GM23338 (cell line): ENCODE measurements around the gene CDK13. TPM values are rescaled to one million over a fixed set of nuclear protein-coding genes. Genes with fewer than 3 reads are reported as not detected.

Experiments used
- ATAC-seq: fragments of 200-7000 bp; cut with Tn5 transposase; 3 replicates; pipeline ENCODE4 v1.9.1; 2020
- DNase-seq: peaks from one replicate; pipeline ENCODE4 v3.0.0-alpha.2; 2015; ENCODE audit warnings: low spot score
- H2AFZ ChIP-seq: fragments of 200-600 bp; sonication (generic); 2 replicates; pipeline ENCODE4 v1.8.0; 2016; ENCODE audit warnings: antibody characterized with exemption, mild to moderate bottlenecking, moderate library complexity
- H3F3A ChIP-seq: fragments of 200-600 bp; sonication (generic); replicated peaks from 2 replicates; pipeline ENCODE4 v1.8.0; 2017; ENCODE audit warnings: antibody characterized with exemption, mixed run types, low read depth
- H3K27ac ChIP-seq: fragments of 200-600 bp; sonication (generic); 2 replicates; pipeline ENCODE4 v1.6.1; 2016; ENCODE audit warnings: low read depth
- H3K27me3 ChIP-seq: fragments of 200-600 bp; sonication (generic); 2 replicates; pipeline ENCODE4 v1.8.0; 2016; ENCODE audit warnings: mild to moderate bottlenecking, mixed run types, moderate library complexity; ENCODE audit not compliant: insufficient read depth
- H3K36me3 ChIP-seq: fragments of 200-600 bp; sonication (generic); 2 replicates; pipeline ENCODE4 v1.8.0; 2016; ENCODE audit warnings: mild to moderate bottlenecking; ENCODE audit not compliant: insufficient read depth
- H3K4me1 ChIP-seq: fragments of 200-600 bp; sonication (generic); 2 replicates; pipeline ENCODE4 v1.8.0; 2016; ENCODE audit warnings: mild to moderate bottlenecking, moderate library complexity; ENCODE audit not compliant: insufficient read depth
- H3K4me2 ChIP-seq: fragments of 200-600 bp; sonication (generic); 2 replicates; pipeline ENCODE4 v1.7.1; 2017; ENCODE audit warnings: mixed run types
- H3K4me3 ChIP-seq: fragments of 200-600 bp; sonication (generic); 2 replicates; pipeline ENCODE4 v1.6.1; 2016; ENCODE audit warnings: mixed run types
- H3K79me2 ChIP-seq: fragments of 200-600 bp; sonication (generic); replicated peaks from 2 replicates; pipeline ENCODE4 v1.8.0; 2017; ENCODE audit warnings: mild to moderate bottlenecking; ENCODE audit not compliant: insufficient read depth
- H3K9me2 ChIP-seq: fragments of 200-600 bp; sonication (generic); 2 replicates; pipeline ENCODE4 v1.8.0; 2017; ENCODE audit not compliant: insufficient read depth
- H4K20me1 ChIP-seq: fragments of 200-600 bp; sonication (generic); replicated peaks from 2 replicates; pipeline ENCODE4 v1.8.0; 2017; ENCODE audit warnings: mild to moderate bottlenecking; ENCODE audit not compliant: insufficient read depth
- H3K27ac Mint-ChIP-seq: 2 replicates; pipeline ENCODE4 v1.8.0; 2020; ENCODE audit warnings: inconsistent platforms, mild to moderate bottlenecking, moderate library complexity, mixed read lengths
- H3K27me3 Mint-ChIP-seq: 3 replicates; pipeline ENCODE4 v1.8.0; 2022; ENCODE audit warnings: low read depth, mild to moderate bottlenecking, moderate library complexity, mixed read lengths, inconsistent platforms; ENCODE audit not compliant: insufficient read depth, poor library complexity
- H3K36me3 Mint-ChIP-seq: 3 replicates; pipeline ENCODE4 v1.8.0; 2021; ENCODE audit warnings: low read depth, mild to moderate bottlenecking, inconsistent platforms, moderate library complexity, mixed read lengths
- H3K4me1 Mint-ChIP-seq: 3 replicates; pipeline ENCODE4 v1.8.0; 2020; ENCODE audit warnings: mild to moderate bottlenecking, inconsistent platforms, mixed read lengths
- H3K4me3 Mint-ChIP-seq: 3 replicates; pipeline ENCODE4 v1.8.0; 2021; ENCODE audit warnings: moderate library complexity, mild to moderate bottlenecking, inconsistent platforms, mixed read lengths
- H3K9me3 Mint-ChIP-seq: 3 replicates; pipeline ENCODE4 v1.8.0; 2020; ENCODE audit warnings: moderate library complexity, mild to moderate bottlenecking, inconsistent platforms, mixed read lengths
- EZH2 ChIP-seq: fragments of 200-600 bp; sonication (generic); IDR thresholded peaks from one replicate; pipeline ENCODE4 v1.8.0; 2017; ENCODE audit warnings: antibody characterized with exemption, mild to moderate bottlenecking, low read depth; ENCODE audit not compliant: unreplicated experiment
- JUNB ChIP-seq: IDR thresholded peaks from one replicate; pipeline ENCODE4 v1.6.1; 2016; ENCODE audit warnings: antibody characterized with exemption; ENCODE audit not compliant: unreplicated experiment
- POLR2AphosphoS5 ChIP-seq: IDR thresholded peaks from 2 replicates; pipeline ENCODE4 v1.6.1; 2016; ENCODE audit warnings: antibody characterized with exemption, low read depth
- STAT1 ChIP-seq: IDR thresholded peaks from one replicate; pipeline ENCODE4 v1.6.1; 2016; ENCODE audit warnings: antibody characterized with exemption; ENCODE audit not compliant: unreplicated experiment
- ZNF331 ChIP-seq: fragments of 250-450 bp; sonication (Bioruptor Pico); IDR thresholded peaks from 2 replicates; pipeline ENCODE4 v1.5.0; 2020; ENCODE audit warnings: low read depth, mild to moderate bottlenecking, moderate library complexity
- polyA plus RNA-seq: library from polyadenylated mRNA; unstranded; fragments of >200 nt; fragmentation: Nextera tagmentation; extraction: Ambion mirVana; gene quantifications from 2 replicates; pipeline ENCODE4 v1.2.1, GENCODE V29; 2016
- total RNA-seq: library from RNA; depleted of rRNA; stranded (reverse); fragments of >200 nt; shearing (Covaris generic); gene quantifications from 2 replicates; pipeline ENCODE4 v1.2.3, GENCODE V29; 2014
- TF ChIP-seq, protein P1 (sequence below): IDR thresholded peaks from 2 replicates; pipeline ENCODE4 v1.6.1; 2016; ENCODE audit warnings: antibody characterized with exemption
- TF ChIP-seq, protein P2 (sequence below): fragments of 250-450 bp; sonication (Bioruptor Pico); IDR thresholded peaks from 2 replicates; pipeline ENCODE4 v1.5.0; 2020; ENCODE audit warnings: mild to moderate bottlenecking, moderate library complexity

Gene CDK13
- total and polyA plus RNA-seq, 2 experiments from 2014 or later = 39.4 to 80.2 TPM

DNA sequence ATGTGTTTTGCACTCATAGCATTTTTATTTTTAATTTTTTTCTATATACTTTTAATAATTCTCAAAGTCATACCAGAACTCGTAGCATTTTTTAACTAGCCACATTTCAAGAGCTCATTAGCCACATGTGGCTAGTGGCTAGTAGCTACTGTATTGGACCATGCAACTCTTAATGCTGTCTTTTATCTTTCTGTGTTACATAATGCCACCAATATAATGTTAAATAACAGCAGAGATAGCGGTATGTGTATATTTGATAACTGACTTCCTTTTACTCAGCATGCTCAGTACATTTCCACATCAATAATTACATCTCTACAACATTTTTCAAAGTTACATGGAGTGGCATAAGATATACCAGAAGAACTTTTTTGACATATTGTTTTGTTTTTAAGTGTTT, 91.4 kb downstream of the CDK13 start:
- H3K4me1 ChIP-seq = no peaks in the 10 kb centered on the region
- H3F3A ChIP-seq = no peaks in the 10 kb centered on the region
- no peaks in the 10 kb centered on the region for H3K27me3 ChIP-seq
- H3K9me3 Mint-ChIP-seq = peaks cover 5% of the 10 kb centered on the region; the same call in 2 of the 3 replicates
- peaks cover 9% of the 10 kb centered on the region; the same call in 1 of the 2 replicates for H4K20me1 ChIP-seq
- ATAC-seq (no peak), DNase-seq (no peak)
- TF ChIP-seq STAT1 (no peak), JUNB (no peak), ZNF331 (CRISPR knock-in tag) (no peak), POLR2AphosphoS5 (no peak), EZH2 (no peak)
- TF ChIP-seq, protein P1, sequence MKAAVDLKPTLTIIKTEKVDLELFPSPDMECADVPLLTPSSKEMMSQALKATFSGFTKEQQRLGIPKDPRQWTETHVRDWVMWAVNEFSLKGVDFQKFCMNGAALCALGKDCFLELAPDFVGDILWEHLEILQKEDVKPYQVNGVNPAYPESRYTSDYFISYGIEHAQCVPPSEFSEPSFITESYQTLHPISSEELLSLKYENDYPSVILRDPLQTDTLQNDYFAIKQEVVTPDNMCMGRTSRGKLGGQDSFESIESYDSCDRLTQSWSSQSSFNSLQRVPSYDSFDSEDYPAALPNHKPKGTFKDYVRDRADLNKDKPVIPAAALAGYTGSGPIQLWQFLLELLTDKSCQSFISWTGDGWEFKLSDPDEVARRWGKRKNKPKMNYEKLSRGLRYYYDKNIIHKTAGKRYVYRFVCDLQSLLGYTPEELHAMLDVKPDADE = no peak
- TF ChIP-seq, protein P2, sequence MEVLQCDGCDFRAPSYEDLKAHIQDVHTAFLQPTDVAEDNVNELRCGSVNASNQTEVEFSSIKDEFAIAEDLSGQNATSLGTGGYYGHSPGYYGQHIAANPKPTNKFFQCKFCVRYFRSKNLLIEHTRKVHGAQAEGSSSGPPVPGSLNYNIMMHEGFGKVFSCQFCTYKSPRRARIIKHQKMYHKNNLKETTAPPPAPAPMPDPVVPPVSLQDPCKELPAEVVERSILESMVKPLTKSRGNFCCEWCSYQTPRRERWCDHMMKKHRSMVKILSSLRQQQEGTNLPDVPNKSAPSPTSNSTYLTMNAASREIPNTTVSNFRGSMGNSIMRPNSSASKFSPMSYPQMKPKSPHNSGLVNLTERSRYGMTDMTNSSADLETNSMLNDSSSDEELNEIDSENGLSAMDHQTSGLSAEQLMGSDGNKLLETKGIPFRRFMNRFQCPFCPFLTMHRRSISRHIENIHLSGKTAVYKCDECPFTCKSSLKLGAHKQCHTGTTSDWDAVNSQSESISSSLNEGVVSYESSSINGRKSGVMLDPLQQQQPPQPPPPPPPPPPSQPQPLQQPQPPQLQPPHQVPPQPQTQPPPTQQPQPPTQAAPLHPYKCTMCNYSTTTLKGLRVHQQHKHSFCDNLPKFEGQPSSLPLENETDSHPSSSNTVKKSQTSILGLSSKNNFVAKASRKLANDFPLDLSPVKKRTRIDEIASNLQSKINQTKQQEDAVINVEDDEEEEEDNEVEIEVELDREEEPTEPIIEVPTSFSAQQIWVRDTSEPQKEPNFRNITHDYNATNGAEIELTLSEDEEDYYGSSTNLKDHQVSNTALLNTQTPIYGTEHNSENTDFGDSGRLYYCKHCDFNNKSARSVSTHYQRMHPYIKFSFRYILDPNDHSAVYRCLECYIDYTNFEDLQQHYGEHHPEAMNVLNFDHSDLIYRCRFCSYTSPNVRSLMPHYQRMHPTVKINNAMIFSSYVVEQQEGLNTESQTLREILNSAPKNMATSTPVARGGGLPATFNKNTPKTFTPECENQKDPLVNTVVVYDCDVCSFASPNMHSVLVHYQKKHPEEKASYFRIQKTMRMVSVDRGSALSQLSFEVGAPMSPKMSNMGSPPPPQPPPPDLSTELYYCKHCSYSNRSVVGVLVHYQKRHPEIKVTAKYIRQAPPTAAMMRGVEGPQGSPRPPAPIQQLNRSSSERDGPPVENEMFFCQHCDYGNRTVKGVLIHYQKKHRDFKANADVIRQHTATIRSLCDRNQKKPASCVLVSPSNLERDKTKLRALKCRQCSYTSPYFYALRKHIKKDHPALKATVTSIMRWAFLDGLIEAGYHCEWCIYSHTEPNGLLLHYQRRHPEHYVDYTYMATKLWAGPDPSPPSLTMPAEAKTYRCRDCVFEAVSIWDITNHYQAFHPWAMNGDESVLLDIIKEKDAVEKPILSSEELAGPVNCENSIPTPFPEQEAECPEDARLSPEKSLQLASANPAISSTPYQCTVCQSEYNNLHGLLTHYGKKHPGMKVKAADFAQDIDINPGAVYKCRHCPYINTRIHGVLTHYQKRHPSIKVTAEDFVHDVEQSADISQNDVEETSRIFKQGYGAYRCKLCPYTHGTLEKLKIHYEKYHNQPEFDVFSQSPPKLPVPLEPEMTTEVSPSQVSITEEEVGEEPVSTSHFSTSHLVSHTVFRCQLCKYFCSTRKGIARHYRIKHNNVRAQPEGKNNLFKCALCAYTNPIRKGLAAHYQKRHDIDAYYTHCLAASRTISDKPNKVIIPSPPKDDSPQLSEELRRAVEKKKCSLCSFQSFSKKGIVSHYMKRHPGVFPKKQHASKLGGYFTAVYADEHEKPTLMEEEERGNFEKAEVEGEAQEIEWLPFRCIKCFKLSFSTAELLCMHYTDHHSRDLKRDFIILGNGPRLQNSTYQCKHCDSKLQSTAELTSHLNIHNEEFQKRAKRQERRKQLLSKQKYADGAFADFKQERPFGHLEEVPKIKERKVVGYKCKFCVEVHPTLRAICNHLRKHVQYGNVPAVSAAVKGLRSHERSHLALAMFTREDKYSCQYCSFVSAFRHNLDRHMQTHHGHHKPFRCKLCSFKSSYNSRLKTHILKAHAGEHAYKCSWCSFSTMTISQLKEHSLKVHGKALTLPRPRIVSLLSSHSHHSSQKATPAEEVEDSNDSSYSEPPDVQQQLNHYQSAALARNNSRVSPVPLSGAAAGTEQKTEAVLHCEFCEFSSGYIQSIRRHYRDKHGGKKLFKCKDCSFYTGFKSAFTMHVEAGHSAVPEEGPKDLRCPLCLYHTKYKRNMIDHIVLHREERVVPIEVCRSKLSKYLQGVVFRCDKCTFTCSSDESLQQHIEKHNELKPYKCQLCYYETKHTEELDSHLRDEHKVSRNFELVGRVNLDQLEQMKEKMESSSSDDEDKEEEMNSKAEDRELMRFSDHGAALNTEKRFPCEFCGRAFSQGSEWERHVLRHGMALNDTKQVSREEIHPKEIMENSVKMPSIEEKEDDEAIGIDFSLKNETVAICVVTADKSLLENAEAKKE = no peak
- H3K4me1 Mint-ChIP-seq = no peaks in the 10 kb centered on the region
- H3K27ac Mint-ChIP-seq = no peak overlapping the region
- no peak overlapping the region for H3K4me3 Mint-ChIP-seq
- H3K36me3 ChIP-seq = no peaks in the 10 kb centered on the region; the same call in 1 of the 2 replicates
- peaks cover 12% of the 10 kb centered on the region; the same call in 1 of the 2 replicates for H3K79me2 ChIP-seq
- H3K27me3 Mint-ChIP-seq = peaks cover 2% of the 10 kb centered on the region
- H3K4me3 ChIP-seq = no peak overlapping the region
- H3K4me2 ChIP-seq = no peak overlapping the region
- H3K9me2 ChIP-seq = no peaks in the 10 kb centered on the region
- no peak overlapping the region for H2AFZ ChIP-seq
- no peak overlapping the region for H3K27ac ChIP-seq
- H3K36me3 Mint-ChIP-seq = peaks cover 14% of the 10 kb centered on the region; the same call in 2 of the 3 replicates
